Hepatic stellate cell (primary cell): ENCODE results near the gene TRIM44.
"Not testable (repeated sequence)": the region's sequence is repeated elsewhere in the genome, so short reads cannot be mapped to it uniquely, and the experiment has no call there.

Experiments
- DNase-seq: peaks from one replicate; pipeline ENCODE4 v3.0.0; 2011; ENCODE audit warnings: low spot score

The TRIM44 gene

DNA sequence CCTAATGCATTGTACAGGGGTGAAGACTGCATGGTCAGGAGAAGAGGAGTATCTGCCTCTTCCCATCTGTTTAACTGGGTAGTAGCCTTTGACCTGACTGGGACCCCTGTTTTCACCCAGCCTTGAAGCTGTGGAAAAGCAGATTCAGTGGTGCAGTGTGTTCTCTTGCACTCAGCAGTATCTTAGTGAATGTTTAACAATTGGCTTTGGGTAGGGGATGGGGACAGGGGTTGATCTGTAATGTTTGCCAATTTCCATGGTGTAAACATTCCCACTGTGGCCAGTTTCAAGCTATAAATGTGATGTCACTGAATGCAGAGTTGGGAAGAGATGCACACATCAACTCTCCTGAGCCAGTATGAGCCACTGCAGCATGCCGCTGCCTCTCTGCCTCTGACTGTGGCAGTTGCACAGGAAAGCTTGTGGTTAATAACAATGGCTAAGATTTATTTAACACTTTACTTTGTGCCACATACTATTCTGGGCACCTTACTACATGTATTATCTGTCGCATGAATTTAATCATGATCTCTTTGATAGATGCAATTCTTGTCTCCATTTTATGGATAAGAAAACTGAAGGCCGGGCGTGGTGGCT lies 28.6 kb upstream of the TRIM44 start:
- no peak for DNase-seq

DNA sequence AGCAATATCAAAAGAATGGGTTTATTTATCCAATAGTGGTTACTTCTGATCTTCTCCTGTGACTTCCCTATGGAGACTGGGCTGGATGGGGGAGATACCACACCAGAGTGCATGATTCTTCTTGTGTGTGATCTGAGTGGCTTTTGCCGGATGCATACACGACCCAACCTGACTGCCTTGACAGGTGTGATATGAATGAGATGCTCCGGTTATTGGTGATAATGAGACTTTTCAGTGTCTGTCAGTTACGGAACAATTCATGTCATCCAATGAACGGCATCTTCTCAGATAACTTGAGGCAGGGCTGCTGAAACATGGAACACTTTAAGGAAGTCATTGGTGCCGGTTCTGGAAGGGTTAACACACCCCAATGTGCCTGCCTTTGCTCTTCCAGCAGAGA lies 26.6 kb upstream of the TRIM44 start:
- no peak for DNase-seq

DNA sequence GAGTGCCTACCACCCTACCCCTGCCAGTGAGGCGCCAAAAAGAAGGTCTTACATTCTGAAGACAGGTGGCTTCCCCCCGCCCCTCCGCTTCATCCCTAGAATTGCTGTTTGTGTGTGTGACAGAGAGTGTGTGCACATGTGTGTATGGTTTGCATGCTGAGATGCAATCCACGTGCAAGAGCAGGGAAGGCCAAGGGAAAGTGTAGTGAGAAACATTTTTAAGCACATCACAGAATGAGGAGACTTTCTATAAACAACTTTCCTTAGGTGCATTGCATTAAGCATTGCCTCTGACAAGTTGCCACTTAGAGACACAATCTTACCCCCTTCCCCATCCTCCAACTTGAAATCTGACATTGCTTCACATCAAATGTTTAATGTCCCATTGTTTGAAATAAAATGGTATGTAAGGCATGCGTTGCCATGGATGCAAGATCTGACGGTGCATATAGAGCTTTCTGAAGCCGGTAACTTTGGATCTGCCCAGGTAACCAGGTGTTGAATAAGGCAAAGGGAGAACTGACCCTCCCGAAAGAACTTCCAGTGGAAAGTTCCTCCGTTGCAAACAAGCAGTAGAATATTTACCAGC lies 22.9 kb upstream of the TRIM44 start:
- DNase-seq, result no peak

DNA sequence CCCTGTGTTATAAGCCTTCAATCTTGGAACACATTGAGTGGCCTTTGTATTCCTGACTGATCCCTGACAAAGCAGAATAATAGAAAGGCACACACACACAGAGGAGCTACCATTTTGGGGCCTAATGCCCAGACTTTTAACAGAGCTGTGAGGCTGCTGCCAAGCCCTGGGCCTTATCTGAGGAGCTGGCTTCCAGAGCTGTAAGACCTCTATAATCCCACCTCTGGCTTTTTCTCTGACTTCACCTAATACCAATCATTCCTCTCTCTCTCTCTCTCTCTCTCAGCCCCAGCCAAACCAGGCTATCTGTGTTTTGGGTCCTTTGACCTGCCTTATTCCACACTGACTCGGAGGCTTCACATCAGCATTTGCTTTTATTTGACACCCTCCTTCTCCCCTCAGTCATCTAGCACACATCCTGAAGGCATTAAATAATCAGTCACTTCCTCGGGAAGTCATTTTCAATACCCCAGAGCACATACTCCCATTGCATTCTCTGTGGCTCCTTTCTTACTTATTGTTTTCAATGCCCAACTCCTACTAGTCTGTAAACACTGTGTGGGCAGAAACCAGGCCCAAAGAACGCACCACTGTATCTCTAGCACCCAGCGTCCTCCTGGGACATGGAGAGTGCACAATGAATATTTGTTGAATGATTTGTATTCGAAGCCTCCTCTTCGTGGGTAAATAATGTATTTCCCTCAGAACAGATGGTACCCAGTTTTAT lies 21.2 kb upstream of the TRIM44 start:
- no peak for DNase-seq

DNA sequence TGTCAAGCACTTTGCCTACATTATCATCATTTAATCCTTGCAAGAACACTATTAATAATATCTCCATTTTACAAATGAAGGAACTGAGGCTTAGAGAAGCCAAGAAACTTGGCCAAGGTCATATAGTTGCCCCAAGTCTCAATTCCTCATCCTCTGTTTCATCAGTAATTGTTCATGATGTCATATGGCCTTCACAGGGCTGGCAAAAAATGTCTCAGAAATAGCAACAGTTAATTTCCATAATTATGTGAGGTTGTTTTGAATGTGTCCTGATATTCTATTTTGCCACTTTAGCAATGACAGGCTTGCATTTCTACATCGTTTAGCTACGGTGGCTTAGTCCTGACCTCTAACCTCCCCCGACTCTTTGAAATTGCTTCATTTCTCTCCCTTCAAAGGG lies 20.6 kb upstream of the TRIM44 start:
- DNase-seq, result no peak

DNA sequence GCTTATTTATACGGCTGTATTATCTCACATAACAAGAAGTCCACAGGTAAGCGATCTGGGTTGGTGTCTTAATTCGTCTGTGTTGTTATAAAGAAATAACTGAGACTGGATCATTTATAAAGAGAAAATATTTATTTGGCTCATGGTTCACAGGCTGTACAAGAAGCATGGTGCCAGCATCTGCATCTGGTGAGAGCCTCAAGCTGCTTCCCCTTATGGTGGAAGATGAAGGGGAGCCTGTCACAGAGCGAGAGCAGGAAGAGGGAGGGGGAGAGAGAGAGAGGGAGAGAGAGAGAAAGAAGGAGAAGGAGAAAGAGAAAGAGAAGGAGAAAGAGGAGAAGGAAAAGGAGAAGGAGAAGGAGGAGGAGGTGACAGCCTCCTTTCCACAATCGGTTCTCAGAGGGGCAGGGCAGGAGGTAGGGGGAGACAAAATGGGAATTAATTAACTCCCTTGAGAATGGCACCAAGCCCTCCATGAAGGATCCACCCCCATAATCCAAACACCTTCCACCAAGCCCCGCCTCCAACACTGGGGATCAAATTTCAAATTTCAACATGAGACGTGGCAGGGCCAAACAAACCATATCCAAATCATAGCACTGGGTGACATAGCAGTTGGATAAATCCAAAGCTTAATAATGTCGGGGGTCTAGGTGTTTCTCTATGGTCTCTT lies 15.0 kb upstream of the TRIM44 start:
- no peak for DNase-seq

DNA sequence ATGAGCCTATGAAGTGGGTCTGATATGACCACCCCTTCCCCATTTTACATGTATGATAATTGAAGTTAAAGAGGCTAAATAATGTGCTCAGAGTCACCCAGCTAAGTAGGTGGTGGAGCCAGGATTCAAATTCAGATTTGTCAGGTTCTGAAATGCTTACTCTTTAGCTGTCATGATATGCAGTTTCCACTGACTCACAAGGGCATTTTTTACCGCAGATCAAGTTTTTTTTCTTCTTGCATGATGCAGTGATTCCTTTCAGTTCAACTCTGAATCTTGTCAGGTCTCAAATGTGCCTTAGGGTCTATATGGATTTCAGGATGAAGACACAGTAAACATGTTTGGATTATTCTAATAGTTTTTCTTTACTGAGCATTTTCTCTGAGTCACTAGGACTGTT lies 12.6 kb upstream of the TRIM44 start:
- DNase-seq, result no peak

DNA sequence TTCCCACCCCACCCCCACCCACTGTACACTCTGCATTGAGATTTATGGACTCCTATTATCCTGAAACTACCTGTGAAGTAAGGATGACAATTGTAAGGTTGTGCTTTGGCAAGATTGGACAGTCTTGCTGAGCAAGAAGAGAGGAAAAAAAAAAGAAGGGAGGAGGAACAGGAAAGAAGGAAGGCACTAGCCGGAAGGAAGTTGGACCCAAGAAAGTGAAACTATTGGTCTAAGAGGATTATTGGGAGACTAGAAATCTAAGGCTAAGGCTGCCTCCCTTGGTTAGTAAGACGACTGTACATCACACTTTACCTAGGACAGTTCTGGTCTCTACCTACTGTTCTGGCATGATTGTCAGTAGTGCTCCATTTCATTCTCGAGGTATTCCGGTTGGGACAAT lies 12.1 kb upstream of the TRIM44 start:
- no peak for DNase-seq

DNA sequence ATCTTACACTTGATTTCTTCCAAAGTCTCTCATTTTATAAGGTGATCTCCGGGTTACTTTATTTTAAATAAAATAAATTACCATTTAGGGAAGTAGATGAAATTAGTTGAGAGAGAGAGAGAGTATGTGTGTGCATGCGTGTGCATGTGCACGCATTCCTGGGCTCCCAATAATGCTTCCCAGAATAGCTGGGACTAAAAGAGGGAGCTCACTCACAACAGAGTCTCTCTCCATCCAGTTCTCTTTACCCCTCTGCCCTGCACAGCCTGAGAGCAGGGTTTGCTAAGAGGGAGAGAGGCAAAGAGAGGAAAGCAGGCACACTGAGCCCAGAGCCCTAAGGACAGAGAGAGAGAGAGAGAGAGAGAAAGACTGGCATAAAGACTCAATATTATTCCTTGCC lies 11.3 kb upstream of the TRIM44 start:
- DNase-seq, result no peak

DNA sequence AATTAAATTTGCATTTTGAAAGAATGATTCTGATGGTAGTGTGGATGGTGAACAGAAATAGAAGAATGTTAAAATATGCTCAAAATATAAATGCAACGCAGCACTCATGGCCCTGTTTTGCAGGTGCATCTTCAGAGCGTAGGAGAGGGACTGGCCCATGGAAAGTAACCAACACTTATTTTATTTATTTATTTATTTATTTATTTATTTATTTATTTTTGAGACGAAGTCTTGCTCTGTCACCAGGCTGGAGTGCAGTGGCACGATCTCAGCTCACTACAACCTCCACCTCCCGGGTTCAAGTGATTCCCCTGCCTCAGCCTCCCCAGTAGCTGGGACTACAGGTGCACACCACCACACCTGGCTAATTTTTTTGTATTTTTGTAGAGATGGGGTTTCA lies 9.8 kb upstream of the TRIM44 start:
- not testable (repeated sequence) for DNase-seq

DNA sequence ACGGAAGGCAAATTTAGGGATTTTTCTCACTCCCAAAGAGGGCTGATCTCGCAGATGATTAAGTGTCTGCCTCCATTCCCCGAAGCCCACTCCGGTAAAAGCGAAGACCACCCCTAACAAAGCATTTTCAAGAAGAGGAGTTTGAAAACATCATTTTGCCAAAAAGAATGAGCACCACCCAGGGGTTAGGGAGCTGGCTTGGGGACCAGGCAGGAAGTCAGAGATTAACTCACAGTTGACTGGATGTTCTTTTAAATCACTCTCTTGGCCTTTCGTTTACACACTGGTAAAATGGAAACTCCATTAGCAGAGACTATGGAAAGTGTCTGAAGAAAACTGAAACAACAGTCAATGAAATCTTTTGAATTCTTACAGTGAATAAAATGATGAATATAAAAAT lies 7.9 kb upstream of the TRIM44 start:
- DNase-seq, result no peak

DNA sequence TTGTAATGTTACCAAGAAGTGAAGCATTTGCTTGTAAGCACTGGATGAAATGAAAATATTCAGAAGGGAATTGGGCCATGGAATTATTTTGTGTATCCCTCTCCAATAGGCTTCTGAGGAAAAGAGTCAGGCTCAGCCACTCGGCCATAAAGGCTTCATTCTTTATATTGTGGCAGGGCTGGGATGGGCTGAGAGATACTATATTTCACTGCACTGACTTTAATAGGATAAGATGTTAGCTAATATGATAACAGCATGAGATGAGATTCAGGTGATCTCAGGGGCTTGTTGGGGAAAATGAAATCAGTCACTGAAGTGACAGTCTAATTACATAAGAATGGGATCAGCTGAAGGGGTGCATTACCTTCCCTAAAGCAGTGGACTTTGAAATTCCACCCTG lies 7.3 kb upstream of the TRIM44 start:
- no peak for DNase-seq

DNA sequence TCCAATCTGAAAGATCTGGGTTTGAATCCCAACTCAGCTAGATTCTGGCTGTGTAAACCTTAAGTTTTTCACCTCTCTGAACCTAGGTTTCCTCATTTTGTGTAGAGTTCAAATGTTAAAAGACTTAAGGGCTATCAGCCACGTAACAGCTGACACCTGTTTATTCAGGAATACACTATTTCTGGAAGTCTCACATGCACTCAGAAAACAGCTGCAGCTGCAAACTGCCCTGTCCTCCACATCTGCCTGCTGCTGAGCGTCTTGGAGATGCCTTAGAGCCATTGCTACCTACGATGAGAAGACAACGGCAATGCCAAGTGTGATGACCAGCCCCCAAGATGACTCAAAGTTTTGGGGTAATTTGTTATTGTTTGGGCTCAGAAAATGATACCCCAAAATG lies 6.7 kb upstream of the TRIM44 start:
- no peak for DNase-seq

DNA sequence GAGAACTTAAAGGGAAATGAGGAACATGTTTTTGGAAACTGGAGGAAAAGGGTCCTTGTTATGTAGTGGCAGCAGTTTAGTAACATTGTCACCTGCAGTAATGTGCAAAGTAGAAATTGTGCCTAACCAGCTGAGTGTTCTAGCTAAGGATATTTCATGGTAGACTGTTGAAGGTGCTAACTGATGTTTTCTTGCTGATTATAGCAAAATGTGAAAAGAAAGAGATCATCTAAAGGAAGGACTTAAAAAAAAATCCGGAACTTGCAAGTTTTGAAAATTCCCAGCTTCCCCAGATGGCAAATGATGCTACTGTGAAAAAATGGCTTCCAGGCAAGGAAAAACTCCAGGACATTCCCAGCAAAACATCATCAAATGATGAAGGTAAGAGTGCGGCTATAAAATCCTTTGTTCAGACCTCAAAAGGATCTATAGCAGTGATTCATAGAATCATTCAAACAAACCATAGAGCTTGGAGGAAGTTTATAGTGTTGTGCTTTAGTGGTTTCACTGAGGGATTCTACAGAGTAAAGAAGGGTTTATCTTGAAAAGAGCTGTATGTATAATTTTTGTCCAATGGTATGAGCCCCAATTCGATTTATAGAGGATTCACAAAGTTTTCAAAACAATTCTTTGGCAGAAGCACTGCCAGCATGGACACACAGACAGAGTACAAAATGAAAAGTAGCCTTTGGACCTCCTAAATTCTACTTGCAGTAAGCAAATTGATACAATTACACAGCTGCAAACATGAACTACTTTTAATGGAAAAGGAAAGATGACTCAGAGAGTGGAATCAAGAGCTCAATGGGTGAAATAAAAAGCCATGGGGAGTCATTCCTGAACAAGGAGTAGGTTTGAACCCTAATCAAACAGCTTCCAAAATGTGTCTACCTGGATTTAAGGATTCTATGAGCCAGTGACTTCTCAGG lies 4.3 kb upstream of the TRIM44 start:
- no peak for DNase-seq

DNA sequence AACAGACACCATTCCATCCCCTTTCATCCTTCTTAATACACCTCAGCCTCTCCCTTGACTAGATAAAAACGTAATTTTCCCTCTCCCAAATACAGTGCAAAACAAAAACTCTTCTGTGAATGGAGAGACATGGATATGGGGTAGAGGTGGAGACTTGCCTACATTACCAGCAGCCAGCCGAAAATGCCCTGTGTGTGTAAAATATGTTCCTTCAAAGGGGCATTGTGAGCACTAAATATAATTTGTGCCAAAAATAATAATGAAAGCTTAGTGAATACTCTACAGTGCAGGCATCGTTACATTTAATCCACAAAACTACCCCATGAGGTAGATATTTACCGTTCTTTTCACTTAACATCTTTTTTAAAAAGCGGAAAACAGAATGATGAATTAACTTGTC lies 1.0 kb upstream of the TRIM44 start:
- DNase-seq, result no peak

DNA sequence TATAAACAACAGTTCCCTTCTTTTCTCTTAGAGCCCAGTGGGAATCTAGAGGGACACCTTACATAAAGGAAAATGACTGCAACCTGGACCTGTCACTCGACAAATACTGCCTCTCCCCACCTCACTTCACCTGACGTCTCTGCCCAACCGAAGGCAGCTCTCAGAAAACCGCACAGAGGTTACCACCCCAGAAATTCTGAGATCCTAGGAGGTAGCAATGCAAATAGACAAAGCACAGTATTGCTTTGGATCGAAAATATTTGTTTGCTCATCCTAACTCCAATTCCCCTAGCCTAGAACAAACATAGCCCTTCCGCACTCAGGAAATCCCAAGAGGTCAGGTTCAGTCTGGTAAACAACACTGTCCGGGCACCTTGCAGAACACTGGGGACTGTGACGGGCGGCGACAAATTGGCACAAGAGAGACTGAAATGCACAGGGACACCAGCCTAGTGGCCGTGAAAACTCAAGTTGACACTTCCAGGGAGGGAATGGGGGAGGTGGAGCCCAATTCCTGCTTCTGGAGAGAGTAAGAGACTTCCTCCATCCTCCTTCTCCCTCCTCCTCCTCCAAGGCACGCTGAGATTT lies 420 bp upstream of the TRIM44 start:
- no peak for DNase-seq

DNA sequence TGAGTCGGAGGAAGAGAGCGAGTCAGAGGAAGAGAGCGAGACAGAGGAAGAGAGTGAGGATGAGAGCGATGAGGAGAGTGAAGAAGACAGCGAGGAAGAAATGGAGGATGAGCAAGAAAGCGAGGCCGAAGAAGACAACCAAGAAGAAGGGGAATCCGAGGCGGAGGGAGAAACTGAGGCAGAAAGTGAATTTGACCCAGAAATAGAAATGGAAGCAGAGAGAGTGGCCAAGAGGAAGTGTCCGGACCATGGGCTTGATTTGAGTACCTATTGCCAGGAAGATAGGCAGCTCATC lies 780 bp downstream of the TRIM44 start:
- no peak for DNase-seq

DNA sequence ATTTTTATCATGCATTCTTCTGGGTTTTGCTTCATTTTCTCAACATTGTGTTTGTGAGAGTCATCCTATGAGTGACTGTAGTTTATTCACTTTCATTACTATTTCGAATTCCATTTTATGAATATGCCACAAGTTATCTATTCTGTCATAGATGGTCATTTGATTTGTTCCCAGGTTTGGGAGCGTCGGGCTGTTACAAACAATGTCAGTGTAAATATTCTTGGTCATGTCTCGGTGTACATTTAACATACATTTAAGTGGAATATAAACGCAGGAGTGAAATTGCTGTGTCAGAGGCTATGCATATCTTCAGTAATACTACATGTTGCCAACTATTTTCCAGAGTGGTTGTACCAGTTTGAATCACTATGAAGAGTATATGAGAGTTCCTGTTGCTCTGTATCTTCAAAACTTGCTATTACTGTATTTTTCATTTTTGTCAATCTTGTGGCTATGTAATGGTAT lies 2.4 kb downstream of the TRIM44 start:
- DNase-seq, result no peak

DNA sequence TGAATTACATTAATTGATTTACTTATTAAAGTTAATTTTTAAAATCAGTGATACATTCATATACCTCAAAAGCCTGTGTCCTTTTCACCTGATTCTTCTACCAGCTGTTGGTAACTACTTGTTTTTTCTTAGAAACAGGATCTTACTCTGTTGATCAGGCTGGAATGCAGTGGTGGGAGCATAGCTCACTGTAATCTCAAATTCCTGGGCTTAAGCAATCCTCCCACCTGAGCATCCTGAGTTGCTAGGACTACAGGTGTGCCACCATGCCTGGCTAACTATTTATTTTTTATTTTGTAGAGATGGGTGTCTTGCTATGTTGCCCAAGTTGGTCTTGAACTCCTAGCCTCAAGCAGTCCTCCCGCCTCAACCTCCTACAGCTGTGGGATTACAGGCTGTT lies 4.7 kb downstream of the TRIM44 start:
- no peak for DNase-seq

DNA sequence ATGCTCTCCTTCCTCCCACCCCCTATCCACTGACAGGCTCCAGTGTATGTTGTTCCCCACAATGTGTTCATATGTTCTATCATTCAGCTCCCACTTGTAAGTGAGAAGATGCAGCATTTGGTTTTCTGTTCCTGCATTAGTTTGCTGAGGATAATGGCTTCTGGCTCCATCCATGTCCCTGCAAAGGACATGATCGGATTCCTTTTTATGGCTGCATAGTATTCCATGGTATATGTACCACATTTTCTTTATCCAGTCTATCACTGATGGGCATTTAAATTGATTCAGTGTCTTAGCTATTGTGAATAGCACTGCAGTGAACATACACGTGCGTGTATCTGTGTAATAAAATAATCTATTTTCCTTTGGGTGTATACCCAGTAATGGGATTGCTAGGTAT lies 5.8 kb downstream of the TRIM44 start:
- DNase-seq, result not testable (repeated sequence)

DNA sequence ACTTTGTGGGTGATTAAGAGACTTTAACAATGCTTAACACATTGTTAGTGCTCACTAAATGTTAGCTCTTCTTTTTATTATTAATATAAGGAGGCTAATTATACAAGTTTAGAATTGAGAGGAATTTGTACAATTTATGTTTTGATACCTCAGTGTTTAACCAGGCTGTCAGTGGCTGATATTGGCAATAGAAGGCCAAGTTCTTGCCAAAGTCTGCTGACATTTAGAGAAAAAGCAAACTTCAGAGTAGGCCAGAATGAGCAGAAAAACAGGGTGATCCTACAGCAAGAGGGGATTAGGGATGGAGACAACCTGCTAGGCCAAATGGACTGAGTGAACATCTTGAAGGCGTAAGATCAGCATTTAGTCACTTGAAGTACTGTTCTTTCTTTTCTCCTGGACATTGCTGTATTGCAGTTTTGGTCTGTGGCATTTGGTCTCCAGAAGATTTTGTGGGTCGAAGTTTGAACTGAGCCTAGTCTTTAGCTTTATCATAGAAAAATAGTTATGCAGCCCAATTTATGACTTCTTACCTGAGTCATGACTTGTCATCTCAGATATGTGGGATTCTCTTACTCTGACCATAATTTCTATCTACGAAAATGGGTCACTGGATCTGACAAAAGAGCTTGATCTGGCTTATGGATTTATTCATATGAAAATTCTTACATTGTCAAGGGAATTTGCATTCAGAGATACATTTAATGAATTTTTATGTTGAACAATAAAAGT lies 9.0 kb downstream of the TRIM44 start:
- no peak for DNase-seq
